IMR-90 (cell line): ENCODE results near the gene RNF186. TPM values are rescaled to one million over a fixed set of nuclear protein-coding genes. Genes with fewer than 3 reads are reported as not detected.

Experiments used
- ATAC-seq: fragments of 200-7000 bp; cut with Tn5 transposase; 2 replicates; pipeline ENCODE4 v1.9.1; 2020; ENCODE audit warnings: low read depth, mild to moderate bottlenecking, moderate library complexity
- BruUV-seq: library from RNA; stranded (reverse); fragments of 400-500 nt; replicated peaks from 2 replicates; lab custom pipeline; 2021; lab: Mats Ljungman, UMichigan
- CTCF ChIA-PET: fragments of 300-600 bp; formaldehyde crosslinking; extraction: SDS; loops from one replicate; lab custom pipeline; 2021; ENCODE audit warnings: antibody characterized with exemption; lab: Yijun Ruan, JAX
- POLR2A ChIA-PET: fragments of 300-600 bp; sonication (Branson Sonifier 250); formaldehyde crosslinking; loops from one replicate; lab custom pipeline; 2022; ENCODE audit warnings: antibody characterized with exemption; ENCODE audit not compliant: unreplicated experiment; lab: Charles Lee
- DNase-seq: peaks from one replicate; pipeline ENCODE4 v3.0.0; 2013
- H2AFZ ChIP-seq: replicated peaks from 2 replicates; pipeline ENCODE3; 2013; ENCODE audit warnings: low read length, mild to moderate bottlenecking; ENCODE audit not compliant: poor library complexity
- H2AK5ac ChIP-seq: 2 replicates; pipeline ENCODE4 v1.6.1; 2013; ENCODE audit warnings: low read depth, low read length, inconsistent platforms
- H2AK9ac ChIP-seq: replicated peaks from 2 replicates; pipeline ENCODE3; 2013; ENCODE audit warnings: mild to moderate bottlenecking, low read depth, low read length, moderate library complexity; ENCODE audit not compliant: poor library complexity
- H2BK120ac ChIP-seq: 2 replicates; pipeline ENCODE4 v1.6.1; 2013; ENCODE audit warnings: low read depth, low read length, inconsistent platforms
- H2BK15ac ChIP-seq: 3 replicates; pipeline ENCODE4 v1.6.1; 2013; ENCODE audit warnings: low read depth, low read length, inconsistent platforms
- H2BK20ac ChIP-seq: 2 replicates; pipeline ENCODE4 v1.6.1; 2013; ENCODE audit warnings: low read depth, mild to moderate bottlenecking, inconsistent platforms, low read length, moderate library complexity
- H2BK5ac ChIP-seq: 2 replicates; pipeline ENCODE4 v1.6.1; 2013; ENCODE audit warnings: mild to moderate bottlenecking, low read depth, low read length, inconsistent platforms; ENCODE audit not compliant: poor library complexity, severe bottlenecking
- H3K14ac ChIP-seq: replicated peaks from 2 replicates; pipeline ENCODE4 v1.6.1; 2013; ENCODE audit warnings: low read depth, low read length, inconsistent platforms
- H3K18ac ChIP-seq: 2 replicates; pipeline ENCODE4 v1.6.1; 2013; ENCODE audit warnings: low read depth, low read length, control low read depth
- H3K23ac ChIP-seq: 2 replicates; pipeline ENCODE4 v1.6.1; 2013; ENCODE audit warnings: low read depth, low read length, inconsistent platforms
- H3K27ac ChIP-seq: 2 replicates; pipeline ENCODE4 v1.5.1; 2013; ENCODE audit warnings: mild to moderate bottlenecking, control low read depth, low read length; ENCODE audit not compliant: insufficient read depth
- H3K27me3 ChIP-seq: 2 replicates; pipeline ENCODE4 v1.6.1; 2013; ENCODE audit warnings: low read length; ENCODE audit not compliant: control insufficient read depth, insufficient read depth
- H3K36me3 ChIP-seq: 2 replicates; pipeline ENCODE4 v1.6.1; 2013; ENCODE audit warnings: low read length, mixed read lengths; ENCODE audit not compliant: control insufficient read depth, insufficient read depth
- H3K4ac ChIP-seq: 2 replicates; pipeline ENCODE4 v1.6.1; 2013; ENCODE audit warnings: low read depth, low read length, inconsistent platforms
- H3K4me1 ChIP-seq: 2 replicates; pipeline ENCODE4 v1.6.1; 2013; ENCODE audit warnings: low read length, mixed read lengths; ENCODE audit not compliant: control insufficient read depth, insufficient read depth
- H3K4me2 ChIP-seq: 2 replicates; pipeline ENCODE4 v1.6.1; 2013; ENCODE audit warnings: low read depth, mild to moderate bottlenecking, control low read depth, low read length, moderate library complexity
- H3K4me3 ChIP-seq: 2 replicates; pipeline ENCODE4 v1.5.1; 2013; ENCODE audit warnings: low read depth, mild to moderate bottlenecking, control low read depth, low read length, moderate library complexity; ENCODE audit not compliant: insufficient read depth
- H3K56ac ChIP-seq: 2 replicates; pipeline ENCODE4 v1.6.1; 2013; ENCODE audit warnings: low read length, inconsistent platforms; ENCODE audit not compliant: insufficient read depth; ENCODE audit errors: extremely low read depth
- H3K79me1 ChIP-seq, 2 experiments: 2 replicates each; pipeline ENCODE4 v1.6.1; 2013; ENCODE audit warnings: low read length in 2 of 2, inconsistent platforms in 1 of 2, low read depth in 1 of 2
- H3K9ac ChIP-seq: 2 replicates; pipeline ENCODE4 v1.6.1; 2013; ENCODE audit warnings: low read depth, low read length, control low read depth
- H3K9me1 ChIP-seq: 2 replicates; pipeline ENCODE4 v1.6.1; 2013; ENCODE audit warnings: low read length, inconsistent platforms; ENCODE audit not compliant: insufficient read depth
- H3K9me3 ChIP-seq: 2 replicates; pipeline ENCODE4 v1.6.1; 2013; ENCODE audit warnings: low read length; ENCODE audit not compliant: control insufficient read depth, insufficient read depth
- H4K20me1 ChIP-seq: 2 replicates; pipeline ENCODE4 v1.6.1; 2013; ENCODE audit warnings: low read length, inconsistent platforms; ENCODE audit not compliant: insufficient read depth
- H4K5ac ChIP-seq: 2 replicates; pipeline ENCODE4 v1.6.1; 2013; ENCODE audit warnings: mild to moderate bottlenecking, low read depth, low read length, control low read depth
- H4K8ac ChIP-seq, 2 experiments: 2 replicates each; pipeline ENCODE4 v1.6.1; 2013; ENCODE audit warnings: low read depth in 2 of 2, low read length in 2 of 2, control low read depth in 1 of 2, inconsistent platforms in 1 of 2
- H4K91ac ChIP-seq: 2 replicates; pipeline ENCODE4 v1.6.1; 2013; ENCODE audit warnings: low read depth, low read length, inconsistent platforms; ENCODE audit not compliant: insufficient read depth
- POLR2A ChIP-seq: IDR thresholded peaks from 2 replicates; pipeline ENCODE4 v1.6.1; 2012; ENCODE audit warnings: mild to moderate bottlenecking, low read depth, low read length
- RCOR1 ChIP-seq: IDR thresholded peaks from 2 replicates; pipeline ENCODE4 v1.6.1; 2012; ENCODE audit warnings: mild to moderate bottlenecking, low read length, improper control_type of control experiment; ENCODE audit not compliant: insufficient replicate concordance
- WGBS, 2 experiments: methylation state at CpG; one replicate each; pipeline versions ENCODE4 v1.1.5 to v1.1.7; 2013; ENCODE audit warnings: missing lambda C conversion rate in 2 of 2; ENCODE audit not compliant: insufficient read length in 1 of 2; ENCODE audit errors: extremely low coverage in 2 of 2; 5-methylcytosine and 5-hydroxymethylcytosine counted together
- dilution Hi-C: fragments of 300-500 bp; cut with HindIII; formaldehyde crosslinking; loops from one replicate; pipeline ENCODE4 v1.14.3; 2018; ENCODE audit warnings: low sequenced_read_pairs; ENCODE audit not compliant: unreplicated experiment
- in situ Hi-C: fragments of 300-500 bp; cut with MboI; formaldehyde crosslinking; loops from 3 replicates; pipeline ENCODE4 v1.14.3; 2019; ENCODE audit warnings: low sequenced_read_pairs, inconsistent platforms, mixed read lengths
- intact Hi-C: fragments of 100-400 bp; cut with micrococcal nuclease; formaldehyde crosslinking; loops from 2 replicates; pipeline ENCODE4 v1.10.0; 2022
- polyA plus RNA-seq, 3 experiments: library from polyadenylated mRNA; depleted of rRNA; stranded (reverse); fragments of >200 nt; gene quantifications; 2 replicates each; pipeline ENCODE4 v1.2.3, GENCODE V29; 2012; ENCODE audit warnings: low replicate concordance in 1 of 3
- total RNA-seq: library from RNA; depleted of rRNA; stranded (reverse); fragments of >200 nt; gene quantifications from 2 replicates; pipeline ENCODE4 v1.2.3, GENCODE V29; 2012

Gene RNF186
- total and polyA plus RNA-seq, 2 of the 4 experiments (the other 2 are of a cell fraction): not detected

- Histone ChIP-seq H4K5ac (no peak overlapping the region), H2BK120ac (no peak overlapping the region), H3K4me3 (no peak overlapping the region), H3K23ac (no peak overlapping the region), H4K20me1 (no peaks in the 10 kb centered on the region), H2BK15ac (no peak overlapping the region), H3K79me1 (no peaks in the 10 kb centered on the region), H3K9me1 (peaks cover 6% of the 10 kb centered on the region), H3K56ac (no peak overlapping the region), H3K4me1 (peaks cover 3% of the 10 kb centered on the region; the same call in 1 of the 2 replicates), H2AFZ (no peak overlapping the region), H2BK5ac (no peak overlapping the region), H3K14ac (no peak overlapping the region), H3K9me3 (peaks cover 3% of the 10 kb centered on the region; the same call in 1 of the 2 replicates), H3K4ac (no peak overlapping the region), H3K27me3 (peaks cover 3% of the 10 kb centered on the region), H2AK5ac (no peak overlapping the region), H3K18ac (no peak overlapping the region), H4K8ac (no peak overlapping the region), H3K36me3 (no peaks in the 10 kb centered on the region), H3K27ac (no peak overlapping the region), H2BK20ac (no peak overlapping the region), H4K91ac (no peak overlapping the region), H3K4me2 (no peak overlapping the region), H3K9ac (no peak overlapping the region), H2AK9ac (no peak overlapping the region)
- WGBS, 2 experiments: 50% methylated on average over 4 of the region's 5 CpGs; no CpG with 5 or more reads in 1 of the 2 experiments
- dilution Hi-C loops (no loop called here), intact Hi-C loops (no loop called here), in situ Hi-C loops (no loop called here)
- TF ChIP-seq RCOR1 (no peak), POLR2A (no peak)
- BruUV-seq: no TSS peak
- ChIA-PET CTCF (no interaction called here), POLR2A (no interaction called here)
- ATAC-seq (no peak), DNase-seq (no peak)
These were observed 43.8 kb upstream of the RNF186 start for GRCh38 chr1:19858893-19859292.
